ENCODE data around the gene KRT13.

Gene KRT13

DNA sequence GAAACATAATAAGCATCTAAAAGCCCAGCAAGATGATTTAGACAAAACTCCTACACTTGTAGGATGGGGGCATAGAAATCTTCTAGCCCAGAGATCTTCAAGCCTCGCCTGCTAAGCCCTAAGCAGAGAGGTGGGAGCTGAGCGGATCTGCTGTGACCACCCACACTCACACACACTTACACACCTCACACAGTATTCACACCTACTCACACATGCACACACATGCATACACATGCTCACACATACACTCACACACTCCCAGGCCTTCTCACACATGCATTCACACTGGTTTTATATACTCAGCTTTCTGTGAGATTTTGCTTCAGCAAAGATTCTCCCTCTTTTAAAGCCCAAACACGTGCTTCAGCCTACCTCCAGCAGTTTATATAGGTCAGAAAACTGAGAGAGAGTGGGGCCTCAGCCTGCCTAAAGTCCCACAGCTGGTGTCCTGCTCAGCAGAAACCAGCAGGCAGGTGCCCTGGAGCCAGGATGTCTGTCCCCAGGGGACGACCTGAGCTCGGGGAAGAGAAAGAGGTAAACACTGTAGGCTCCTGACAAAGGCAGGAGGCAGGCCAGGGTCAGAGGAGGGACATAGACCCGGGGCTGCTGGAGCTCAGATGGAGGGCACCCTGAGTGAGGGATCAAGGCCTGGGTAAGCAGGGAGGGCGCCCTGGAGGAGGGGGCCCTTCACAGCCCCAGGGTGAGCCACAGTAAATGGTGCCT, 34.7 kb upstream of the KRT13 start:
- Histone ChIP-seq H3K27me3 (ENCODE audit: insufficient read depth, poor library complexity, severe bottlenecking) (peaks cover 2% of the 10 kb centered on the region), H3K4me3 (replicated peaks; ENCODE audit: insufficient read depth, low read length) (no peak overlapping the region), H3K27ac (replicated peaks) (no peak overlapping the region)
- TF ChIP-seq SPI1 (IDR thresholded peaks at IDR 0.05; ENCODE audit: borderline replicate concordance, low read depth) (no peak), POLR2AphosphoS5 (IDR thresholded peaks at IDR 0.05; ENCODE audit: low read depth) (no peak), GABPA (IDR thresholded peaks at IDR 0.05; ENCODE audit: low read depth) (no peak)
- TF ChIP-seq, protein P1, sequence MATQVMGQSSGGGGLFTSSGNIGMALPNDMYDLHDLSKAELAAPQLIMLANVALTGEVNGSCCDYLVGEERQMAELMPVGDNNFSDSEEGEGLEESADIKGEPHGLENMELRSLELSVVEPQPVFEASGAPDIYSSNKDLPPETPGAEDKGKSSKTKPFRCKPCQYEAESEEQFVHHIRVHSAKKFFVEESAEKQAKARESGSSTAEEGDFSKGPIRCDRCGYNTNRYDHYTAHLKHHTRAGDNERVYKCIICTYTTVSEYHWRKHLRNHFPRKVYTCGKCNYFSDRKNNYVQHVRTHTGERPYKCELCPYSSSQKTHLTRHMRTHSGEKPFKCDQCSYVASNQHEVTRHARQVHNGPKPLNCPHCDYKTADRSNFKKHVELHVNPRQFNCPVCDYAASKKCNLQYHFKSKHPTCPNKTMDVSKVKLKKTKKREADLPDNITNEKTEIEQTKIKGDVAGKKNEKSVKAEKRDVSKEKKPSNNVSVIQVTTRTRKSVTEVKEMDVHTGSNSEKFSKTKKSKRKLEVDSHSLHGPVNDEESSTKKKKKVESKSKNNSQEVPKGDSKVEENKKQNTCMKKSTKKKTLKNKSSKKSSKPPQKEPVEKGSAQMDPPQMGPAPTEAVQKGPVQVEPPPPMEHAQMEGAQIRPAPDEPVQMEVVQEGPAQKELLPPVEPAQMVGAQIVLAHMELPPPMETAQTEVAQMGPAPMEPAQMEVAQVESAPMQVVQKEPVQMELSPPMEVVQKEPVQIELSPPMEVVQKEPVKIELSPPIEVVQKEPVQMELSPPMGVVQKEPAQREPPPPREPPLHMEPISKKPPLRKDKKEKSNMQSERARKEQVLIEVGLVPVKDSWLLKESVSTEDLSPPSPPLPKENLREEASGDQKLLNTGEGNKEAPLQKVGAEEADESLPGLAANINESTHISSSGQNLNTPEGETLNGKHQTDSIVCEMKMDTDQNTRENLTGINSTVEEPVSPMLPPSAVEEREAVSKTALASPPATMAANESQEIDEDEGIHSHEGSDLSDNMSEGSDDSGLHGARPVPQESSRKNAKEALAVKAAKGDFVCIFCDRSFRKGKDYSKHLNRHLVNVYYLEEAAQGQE (IDR thresholded peaks at IDR 0.05; ENCODE audit: insufficient replicate concordance, low read depth) = no peak
- TF ChIP-seq, protein P2, sequence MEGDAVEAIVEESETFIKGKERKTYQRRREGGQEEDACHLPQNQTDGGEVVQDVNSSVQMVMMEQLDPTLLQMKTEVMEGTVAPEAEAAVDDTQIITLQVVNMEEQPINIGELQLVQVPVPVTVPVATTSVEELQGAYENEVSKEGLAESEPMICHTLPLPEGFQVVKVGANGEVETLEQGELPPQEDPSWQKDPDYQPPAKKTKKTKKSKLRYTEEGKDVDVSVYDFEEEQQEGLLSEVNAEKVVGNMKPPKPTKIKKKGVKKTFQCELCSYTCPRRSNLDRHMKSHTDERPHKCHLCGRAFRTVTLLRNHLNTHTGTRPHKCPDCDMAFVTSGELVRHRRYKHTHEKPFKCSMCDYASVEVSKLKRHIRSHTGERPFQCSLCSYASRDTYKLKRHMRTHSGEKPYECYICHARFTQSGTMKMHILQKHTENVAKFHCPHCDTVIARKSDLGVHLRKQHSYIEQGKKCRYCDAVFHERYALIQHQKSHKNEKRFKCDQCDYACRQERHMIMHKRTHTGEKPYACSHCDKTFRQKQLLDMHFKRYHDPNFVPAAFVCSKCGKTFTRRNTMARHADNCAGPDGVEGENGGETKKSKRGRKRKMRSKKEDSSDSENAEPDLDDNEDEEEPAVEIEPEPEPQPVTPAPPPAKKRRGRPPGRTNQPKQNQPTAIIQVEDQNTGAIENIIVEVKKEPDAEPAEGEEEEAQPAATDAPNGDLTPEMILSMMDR (IDR thresholded peaks at IDR 0.05; ENCODE audit: insufficient read depth, low read length) = no peak
- no peak for DNase-seq (ENCODE audit: low read depth in 1 of 2, low spot score in 1 of 2)

DNA sequence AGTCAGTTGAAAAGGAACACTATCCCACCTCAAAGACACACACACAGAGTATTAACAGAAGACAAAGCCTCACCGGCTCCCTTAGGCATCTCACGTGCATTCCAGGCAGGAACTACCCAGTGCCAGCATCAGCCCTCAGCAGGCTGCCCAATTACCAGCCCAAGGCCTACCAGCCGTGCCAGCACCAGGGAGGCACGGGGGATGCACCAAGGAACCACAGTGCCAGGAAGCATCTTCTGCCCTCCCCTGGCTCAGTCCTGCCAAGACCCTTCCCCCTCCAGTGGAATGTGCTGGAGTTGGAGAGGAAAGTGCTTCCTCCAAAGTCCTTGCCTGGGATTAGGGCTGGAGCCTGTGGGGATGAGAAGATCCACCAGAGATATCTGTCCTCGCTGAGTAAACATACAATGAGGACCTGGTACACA, 33.7 kb upstream of the KRT13 start:
- no peak for TF ChIP-seq SPI1 (IDR thresholded peaks at IDR 0.05; ENCODE audit: borderline replicate concordance, low read depth)
- no peak for TF ChIP-seq GABPA (IDR thresholded peaks at IDR 0.05; ENCODE audit: low read depth)
- no peak for TF ChIP-seq POLR2AphosphoS5 (IDR thresholded peaks at IDR 0.05; ENCODE audit: low read depth)
- TF ChIP-seq, protein P1 (IDR thresholded peaks at IDR 0.05; ENCODE audit: insufficient replicate concordance, low read depth) = no peak
- TF ChIP-seq, protein P2 (IDR thresholded peaks at IDR 0.05; ENCODE audit: insufficient read depth, low read length) = no peak
- Histone ChIP-seq H3K27ac (replicated peaks) (no peak overlapping the region), H3K4me3 (replicated peaks; ENCODE audit: insufficient read depth, low read length) (no peak overlapping the region), H3K27me3 (ENCODE audit: insufficient read depth, poor library complexity, severe bottlenecking) (peaks cover 2% of the 10 kb centered on the region)
- no peak for DNase-seq (ENCODE audit: low read depth in 1 of 2, low spot score in 1 of 2)

DNA sequence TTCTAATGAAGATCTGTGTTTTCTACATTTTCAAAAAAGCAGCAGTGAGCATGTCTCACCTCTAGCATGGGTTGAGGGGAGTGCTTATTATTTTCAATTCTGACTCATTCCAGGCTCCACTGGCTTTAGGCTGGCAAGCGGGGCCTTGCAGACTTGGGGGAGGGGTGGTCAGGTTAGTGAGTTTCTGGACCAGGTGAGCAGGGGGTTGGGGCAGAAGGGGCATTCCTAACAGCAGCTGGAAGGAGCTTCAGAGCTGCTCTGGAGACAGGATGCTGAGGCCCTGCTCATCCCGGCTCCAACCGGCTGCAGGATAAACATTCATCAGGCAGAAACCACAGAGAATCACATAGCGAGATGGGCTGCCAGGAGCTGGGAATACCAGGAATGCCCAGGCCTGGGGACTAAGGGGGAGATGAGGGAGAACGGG, 33.2 kb upstream of the KRT13 start:
- Histone ChIP-seq H3K4me3 (replicated peaks; ENCODE audit: insufficient read depth, low read length) (no peak overlapping the region), H3K27ac (replicated peaks) (no peak overlapping the region), H3K27me3 (ENCODE audit: insufficient read depth, poor library complexity, severe bottlenecking) (peaks cover 4% of the 10 kb centered on the region)
- TF ChIP-seq, protein P2 (IDR thresholded peaks at IDR 0.05; ENCODE audit: insufficient read depth, low read length) = no peak
- no peak for TF ChIP-seq GABPA (IDR thresholded peaks at IDR 0.05; ENCODE audit: low read depth)
- TF ChIP-seq POLR2AphosphoS5 (IDR thresholded peaks at IDR 0.05; ENCODE audit: low read depth) = no peak
- TF ChIP-seq SPI1 (IDR thresholded peaks at IDR 0.05; ENCODE audit: borderline replicate concordance, low read depth) = no peak
- TF ChIP-seq, protein P1 (IDR thresholded peaks at IDR 0.05; ENCODE audit: insufficient replicate concordance, low read depth) = no peak
- no peak for DNase-seq (ENCODE audit: low read depth in 1 of 2, low spot score in 1 of 2)
